HFFc6 (cell line): ENCODE measurements around the gene SPIC. TPM values are rescaled to one million over a fixed set of nuclear protein-coding genes. Genes with fewer than 3 reads are reported as not detected.
"Not testable (repeated sequence)": the region's sequence is repeated elsewhere in the genome, so short reads cannot be mapped to it uniquely, and the experiment has no call there.

Experiments used
- DNase-seq: peaks from one replicate; pipeline ENCODE4 v3.0.0-alpha.2; 2018
- H3K27ac Mint-ChIP-seq: 2 replicates; pipeline ENCODE4 v1.8.0; 2020; ENCODE audit warnings: mild to moderate bottlenecking, mixed read lengths
- H3K27me3 Mint-ChIP-seq: 2 replicates; pipeline ENCODE4 v1.8.0; 2021; ENCODE audit warnings: mild to moderate bottlenecking, moderate library complexity, mixed read lengths; ENCODE audit not compliant: insufficient read depth
- H3K36me3 Mint-ChIP-seq: 2 replicates; pipeline ENCODE4 v1.8.0; 2021; ENCODE audit warnings: low read depth, mixed read lengths
- H3K4me1 Mint-ChIP-seq: 2 replicates; pipeline ENCODE4 v1.8.0; 2020; ENCODE audit warnings: low read depth, mixed read lengths
- H3K4me3 Mint-ChIP-seq: 2 replicates; pipeline ENCODE4 v1.8.0; 2020; ENCODE audit warnings: mild to moderate bottlenecking, moderate library complexity, mixed read lengths
- H3K9me3 Mint-ChIP-seq: 2 replicates; pipeline ENCODE4 v1.8.0; 2020; ENCODE audit warnings: mild to moderate bottlenecking, mixed read lengths
- CTCF ChIP-seq: fragments of 200-600 bp; sonication (generic); IDR thresholded peaks from 2 replicates; pipeline ENCODE4 v1.5.0; 2021; ENCODE audit warnings: antibody characterized with exemption, mild to moderate bottlenecking
- total RNA-seq, 6 experiments: library from RNA; stranded (reverse); fragmentation: NEBNext Ultra II Directional; extraction: Animal tissue kit (Norgen Biotek cat#: 25700); gene quantifications; 2 replicates in 1 of 6; 3 replicates in 5 of 6; pipeline ENCODE4 v1.2.3, GENCODE V29; 2021

The SPIC gene
- total RNA-seq, 6 experiments from 2014 or later = not detected

GRCh38 chr12:101455685-101456084 lies 19.5 kb upstream of the SPIC start:
- Mint-ChIP-seq H3K27ac (no peak overlapping the region), H3K9me3 (no peaks in the 10 kb centered on the region), H3K36me3 (no peaks in the 10 kb centered on the region), H3K27me3 (no peaks in the 10 kb centered on the region; the same call in 1 of the 2 replicates), H3K4me3 (no peak overlapping the region; the same call in 1 of the 2 replicates), H3K4me1 (peaks cover 7% of the 10 kb centered on the region)
- DNase-seq = no peak
- no peak for TF ChIP-seq CTCF

GRCh38 chr12:101459642-101460346 lies 15.3 kb upstream of the SPIC start:
- Mint-ChIP-seq H3K4me3 (peak overlapping the region; percentile 19; the same call in 1 of the 2 replicates), H3K4me1 (peaks cover 7% of the 10 kb centered on the region), H3K27ac (no peak overlapping the region), H3K27me3 (peaks cover 2% of the 10 kb centered on the region; the same call in 1 of the 2 replicates), H3K36me3 (no peaks in the 10 kb centered on the region), H3K9me3 (no peaks in the 10 kb centered on the region; the same call in 1 of the 2 replicates)
- no peak for TF ChIP-seq CTCF
- DNase-seq = peak; percentile 8

DNA sequence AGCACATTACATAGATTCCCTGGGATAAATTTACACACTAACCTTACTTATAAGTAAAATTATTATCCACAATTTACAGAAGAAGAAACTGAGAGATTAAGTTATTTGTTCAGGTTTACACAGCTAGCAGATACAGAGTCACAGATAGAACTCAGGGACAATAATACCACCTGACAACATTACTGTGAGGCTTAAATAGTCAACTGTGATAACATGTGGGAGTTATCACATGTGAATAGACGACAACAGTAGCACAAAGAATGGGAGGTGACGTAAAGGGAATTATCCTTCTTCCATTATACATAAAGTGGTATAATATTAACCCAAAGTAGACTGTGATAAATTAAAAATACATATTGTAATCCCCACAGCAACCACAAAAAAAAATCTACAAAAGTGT lies 6.2 kb upstream of the SPIC start:
- no peak for TF ChIP-seq CTCF
- Mint-ChIP-seq H3K27ac (no peak overlapping the region), H3K27me3 (no peaks in the 10 kb centered on the region; the same call in none of the 2 replicates), H3K4me1 (no peaks in the 10 kb centered on the region), H3K36me3 (no peaks in the 10 kb centered on the region), H3K4me3 (no peak overlapping the region), H3K9me3 (peaks cover 4% of the 10 kb centered on the region; the same call in 1 of the 2 replicates)
- DNase-seq = no peak

- no peaks in the 10 kb centered on the region for H3K36me3 Mint-ChIP-seq
- no peak for DNase-seq
- H3K27me3 Mint-ChIP-seq = peaks cover 2% of the 10 kb centered on the region
- H3K27ac Mint-ChIP-seq = no peak overlapping the region
- peaks cover 4% of the 10 kb centered on the region; the same call in 1 of the 2 replicates for H3K9me3 Mint-ChIP-seq
- TF ChIP-seq CTCF = no peak
- no peaks in the 10 kb centered on the region for H3K4me1 Mint-ChIP-seq
- H3K4me3 Mint-ChIP-seq = no peak overlapping the region
These were observed 4.2 kb upstream of the SPIC start for GRCh38 chr12:101470939-101471338.

DNA sequence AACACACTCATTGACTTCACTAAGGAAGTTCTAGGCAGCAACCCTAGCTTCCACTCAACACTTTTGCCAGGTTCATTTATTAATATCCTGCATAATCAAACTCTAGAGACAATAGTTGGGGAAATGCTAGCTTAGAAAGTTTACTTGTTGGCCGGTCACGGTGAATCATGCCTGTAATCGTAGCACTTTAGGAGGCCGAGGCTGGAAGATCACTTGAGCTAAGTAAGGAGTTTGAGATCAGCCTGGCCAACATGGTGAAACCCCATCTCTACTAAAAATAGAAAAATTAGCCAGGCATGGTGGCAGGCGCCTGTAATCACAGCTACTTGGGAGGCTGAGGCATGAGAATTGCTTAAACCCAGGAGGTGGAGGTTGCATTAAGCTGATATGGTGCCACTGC lies 3.3 kb upstream of the SPIC start:
- not testable (repeated sequence) for DNase-seq, H3K27ac Mint-ChIP-seq, H3K4me1 Mint-ChIP-seq, H3K27me3 Mint-ChIP-seq, H3K36me3 Mint-ChIP-seq, H3K4me3 Mint-ChIP-seq, H3K9me3 Mint-ChIP-seq

GRCh38 chr12:101474248-101474647 lies 888 bp upstream of the SPIC start:
- peaks cover 2% of the 10 kb centered on the region for H3K27me3 Mint-ChIP-seq
- TF ChIP-seq CTCF = no peak
- H3K36me3 Mint-ChIP-seq = no peaks in the 10 kb centered on the region
- H3K9me3 Mint-ChIP-seq = no peaks in the 10 kb centered on the region
- no peaks in the 10 kb centered on the region for H3K4me1 Mint-ChIP-seq
- no peak overlapping the region for H3K4me3 Mint-ChIP-seq
- DNase-seq = no peak
- no peak overlapping the region for H3K27ac Mint-ChIP-seq
